ENCODE measurements around the gene CINP.

- TF ChIP-seq CTCF (IDR thresholded peaks at IDR 0.05; ENCODE audit: low read depth, low read length, missing input control) (no peak), REST (IDR thresholded peaks at IDR 0.05) (no peak), RXRA (IDR thresholded peaks at IDR 0.05) (no peak), YY1 (IDR thresholded peaks at IDR 0.05) (no peak), JUND (IDR thresholded peaks at IDR 0.05) (no peak), ZBTB33 (IDR thresholded peaks at IDR 0.05) (no peak)
These were observed 8.7 kb upstream of the CINP start for GRCh38 chr14:102371361-102371760.

All from liver (tissue), 3 donors.